ENCODE measurements around the gene ATP11A.
"Not testable (repeated sequence)": the region's sequence is repeated elsewhere in the genome, so short reads cannot be mapped to it uniquely, and the experiment has no call there.

ATP11A gene

GRCh38 chr13:112668924-112669323, 20.9 kb upstream of the ATP11A start:
- in situ Hi-C loops (cut with MboI; ENCODE audit: low pct_unique_long_range_greater_than_20kb, low sequenced_read_pairs): no loop called here

DNA sequence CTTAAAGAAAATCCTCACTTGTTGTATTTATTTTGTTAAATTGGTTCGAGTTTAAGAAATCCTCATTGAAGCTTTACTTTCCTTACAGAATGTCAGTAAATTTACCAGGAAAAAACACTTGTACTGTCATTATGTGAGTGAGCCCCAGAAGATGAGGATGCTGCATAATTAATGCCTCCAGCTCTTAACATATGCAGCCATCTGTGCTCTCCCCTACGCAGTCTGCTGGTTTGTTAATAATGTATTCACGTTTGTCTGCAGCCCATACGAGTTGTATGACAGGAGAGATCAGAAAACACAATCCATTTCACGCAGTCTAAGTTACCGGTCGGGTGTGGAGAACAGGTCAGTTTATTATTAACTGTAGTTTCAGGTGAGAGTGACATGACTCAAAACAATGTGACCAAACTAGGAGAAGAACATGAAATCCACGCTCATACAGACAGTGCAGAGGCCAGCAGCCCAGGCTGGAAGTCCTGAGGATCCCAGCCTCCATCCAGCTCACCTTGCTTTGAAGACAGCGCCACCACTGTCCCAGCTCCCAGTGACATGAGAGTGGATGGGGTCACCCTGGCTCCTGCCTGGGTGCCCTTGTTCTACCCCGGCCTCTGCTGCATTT, 19.8 kb upstream of the ATP11A start:
- in situ Hi-C loops (cut with MboI; ENCODE audit: low pct_unique_long_range_greater_than_20kb, low sequenced_read_pairs): no loop called here
- no peak for DNase-seq

More at GRCh38 chr13:112668924-112669323, 20.9 kb upstream of the ATP11A start:
- DNase-seq: no peak

GRCh38 chr13:112670864-112671263, 19.0 kb upstream of the ATP11A start:
- in situ Hi-C loops (cut with MboI; ENCODE audit: low pct_unique_long_range_greater_than_20kb, low sequenced_read_pairs): no loop called here

DNA sequence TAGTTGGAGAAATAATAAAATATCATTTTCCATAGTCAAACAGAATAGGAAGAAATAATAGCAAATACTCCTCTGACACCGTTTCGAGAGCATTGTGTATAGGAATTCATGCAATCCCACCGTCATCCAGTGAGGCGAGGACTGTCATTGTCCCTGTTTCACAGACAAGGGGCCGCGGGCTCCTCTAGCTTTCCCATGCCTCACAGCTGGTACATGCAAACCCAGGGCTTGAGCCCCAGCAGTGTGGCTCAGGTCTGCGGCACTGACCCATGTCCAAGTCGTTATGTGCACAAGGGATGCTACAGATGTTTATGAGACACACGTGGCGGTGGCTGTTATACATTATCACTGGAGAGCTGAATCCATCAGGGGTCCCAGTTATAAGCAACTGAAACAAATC, 18.5 kb upstream of the ATP11A start:
- no peak for DNase-seq
- in situ Hi-C loops (cut with MboI; ENCODE audit: low pct_unique_long_range_greater_than_20kb, low sequenced_read_pairs): no loop called here

More at GRCh38 chr13:112670864-112671263, 19.0 kb upstream of the ATP11A start:
- DNase-seq: no peak

GRCh38 chr13:112672651-112673284, 17.1 kb upstream of the ATP11A start:
- in situ Hi-C loops (cut with MboI; ENCODE audit: low pct_unique_long_range_greater_than_20kb, low sequenced_read_pairs): no loop called here
- no peak for DNase-seq

DNA sequence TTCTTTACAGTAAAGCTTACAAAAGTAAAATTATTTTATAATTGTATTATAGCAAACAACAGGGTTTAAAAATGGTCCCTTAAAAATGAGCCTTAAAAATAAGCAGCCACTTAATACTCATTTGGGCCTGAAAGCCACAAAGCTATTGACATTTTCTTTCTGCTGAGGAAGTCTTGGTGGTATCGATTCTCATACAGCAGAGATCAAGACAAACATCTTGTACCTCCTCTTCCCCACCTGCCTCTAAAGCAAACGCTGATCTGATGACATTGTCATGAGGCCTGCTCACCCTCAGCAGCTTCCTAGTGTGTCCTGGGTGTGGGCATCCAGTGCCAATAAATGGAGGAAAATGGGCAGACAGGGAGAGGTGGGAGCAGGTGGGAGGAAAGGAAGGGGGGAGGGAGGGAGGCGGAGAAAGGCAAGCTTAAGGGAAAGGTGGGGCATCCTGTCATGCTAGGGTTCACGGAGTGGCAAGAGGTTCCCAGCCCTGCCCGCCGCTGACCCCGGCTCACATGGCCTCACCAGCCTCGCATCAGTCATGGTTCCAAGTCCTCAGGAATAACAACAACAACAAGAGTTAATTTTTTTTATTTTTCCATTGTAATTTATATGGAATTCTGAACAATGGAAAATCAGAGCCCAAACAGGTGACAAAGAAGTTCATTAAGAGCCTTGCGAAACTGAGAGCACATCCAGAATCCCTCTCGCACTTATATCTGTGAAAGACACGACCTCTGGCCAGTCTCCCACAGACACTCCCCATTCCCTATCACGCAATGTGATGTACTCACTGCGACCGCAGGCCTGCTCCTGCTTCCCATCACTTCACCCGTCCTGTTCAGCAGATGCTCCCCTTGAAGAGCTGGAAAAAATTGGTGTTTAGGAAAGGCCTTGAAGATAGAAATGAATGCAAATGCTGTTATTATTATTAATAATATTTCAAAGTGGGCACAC, 15.1 kb upstream of the ATP11A start:
- in situ Hi-C loops (cut with MboI; ENCODE audit: low pct_unique_long_range_greater_than_20kb, low sequenced_read_pairs): no loop called here

GRCh38 chr13:112675366-112675756, 14.5 kb upstream of the ATP11A start:
- in situ Hi-C loops (cut with MboI; ENCODE audit: low pct_unique_long_range_greater_than_20kb, low sequenced_read_pairs): no loop called here
- DNase-seq: no peak

More for the DNA sequence above, 15.1 kb upstream of the ATP11A start:
- DNase-seq: no peak

GRCh38 chr13:112677421-112677962, 12.3 kb upstream of the ATP11A start:
- in situ Hi-C loops (cut with MboI; ENCODE audit: low pct_unique_long_range_greater_than_20kb, low sequenced_read_pairs): not testable (repeated sequence)

GRCh38 chr13:112679381-112679780, 10.5 kb upstream of the ATP11A start:
- DNase-seq: no peak
- in situ Hi-C loops (cut with MboI; ENCODE audit: low pct_unique_long_range_greater_than_20kb, low sequenced_read_pairs): no loop called here

More at GRCh38 chr13:112677421-112677962, 12.3 kb upstream of the ATP11A start:
- not testable (repeated sequence) for DNase-seq

GRCh38 chr13:112679932-112680677, 9.7 kb upstream of the ATP11A start:
- DNase-seq: no peak
- in situ Hi-C loops (cut with MboI; ENCODE audit: low pct_unique_long_range_greater_than_20kb, low sequenced_read_pairs): no loop called here

DNA sequence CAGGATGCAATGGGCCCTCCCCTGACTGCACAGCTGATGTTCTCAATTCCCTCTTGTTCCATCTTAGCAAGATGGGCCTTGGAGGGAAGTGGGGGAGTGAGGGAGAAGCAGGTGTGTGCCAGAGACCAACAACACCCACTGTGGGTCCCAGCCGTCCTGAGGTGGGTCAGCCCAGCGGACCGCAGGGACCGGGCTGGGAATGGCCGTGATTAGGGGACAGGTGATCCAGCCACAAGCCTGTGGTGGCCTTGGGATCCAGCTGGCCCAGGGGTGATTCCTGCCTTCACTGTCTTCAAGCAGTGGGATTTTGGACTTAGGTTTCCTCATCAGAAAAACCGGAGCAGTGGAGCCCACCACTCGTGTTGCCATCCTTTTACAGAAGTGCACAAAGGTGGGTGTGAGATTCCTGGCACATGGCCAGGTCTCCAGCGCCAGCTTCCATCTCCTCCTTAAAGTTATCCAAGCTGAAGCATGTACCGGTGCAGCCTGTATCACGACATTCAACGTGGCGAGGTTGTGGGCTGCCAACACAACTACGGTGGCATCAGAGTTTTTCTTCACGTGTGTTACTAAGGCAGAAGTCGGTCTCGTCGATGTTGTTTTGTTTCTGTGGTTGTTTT, 9.0 kb upstream of the ATP11A start:
- no peak for DNase-seq
- in situ Hi-C loops (cut with MboI; ENCODE audit: low pct_unique_long_range_greater_than_20kb, low sequenced_read_pairs): no loop called here

GRCh38 chr13:112683581-112683980, 6.3 kb upstream of the ATP11A start:
- no peak for DNase-seq
- in situ Hi-C loops (cut with MboI; ENCODE audit: low pct_unique_long_range_greater_than_20kb, low sequenced_read_pairs): no loop called here

DNA sequence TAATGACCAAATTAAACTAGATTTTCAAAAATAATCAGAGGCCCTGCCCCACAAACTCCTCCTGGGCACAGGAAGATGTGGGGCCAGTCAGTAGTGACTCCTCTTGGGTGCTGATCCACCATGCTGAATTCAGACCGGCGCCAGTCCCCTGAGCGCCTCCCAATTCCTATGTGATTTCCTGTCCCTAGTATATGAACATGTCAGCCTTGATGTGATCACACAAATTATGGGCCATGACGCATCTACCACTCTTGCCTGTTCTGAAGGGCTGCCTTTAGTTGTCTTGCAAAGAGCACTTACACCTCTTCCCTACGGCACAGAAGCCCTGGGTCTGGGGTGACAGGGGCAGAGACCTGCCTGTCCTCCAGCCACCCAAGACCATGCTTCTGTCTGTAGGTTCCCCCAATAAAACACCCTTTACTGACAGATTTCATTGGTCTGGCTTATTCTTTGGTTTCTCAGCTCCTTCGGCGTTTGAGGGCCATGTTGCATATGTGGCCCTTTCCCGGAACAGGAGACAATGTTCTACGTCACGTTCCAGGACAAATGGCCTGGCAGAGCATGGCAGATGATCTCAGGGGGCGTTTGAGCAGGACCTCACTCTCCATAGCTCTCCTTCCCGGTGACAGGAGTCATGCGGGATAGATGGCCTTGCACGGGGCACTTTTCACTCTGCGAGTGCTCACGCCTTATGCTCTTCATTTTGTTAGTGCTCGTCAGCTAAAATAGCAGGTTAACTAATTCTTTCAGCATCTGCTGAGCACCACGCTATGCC, 5.6 kb upstream of the ATP11A start:
- DNase-seq: no peak
- in situ Hi-C loops (cut with MboI; ENCODE audit: low pct_unique_long_range_greater_than_20kb, low sequenced_read_pairs): no loop called here

DNA sequence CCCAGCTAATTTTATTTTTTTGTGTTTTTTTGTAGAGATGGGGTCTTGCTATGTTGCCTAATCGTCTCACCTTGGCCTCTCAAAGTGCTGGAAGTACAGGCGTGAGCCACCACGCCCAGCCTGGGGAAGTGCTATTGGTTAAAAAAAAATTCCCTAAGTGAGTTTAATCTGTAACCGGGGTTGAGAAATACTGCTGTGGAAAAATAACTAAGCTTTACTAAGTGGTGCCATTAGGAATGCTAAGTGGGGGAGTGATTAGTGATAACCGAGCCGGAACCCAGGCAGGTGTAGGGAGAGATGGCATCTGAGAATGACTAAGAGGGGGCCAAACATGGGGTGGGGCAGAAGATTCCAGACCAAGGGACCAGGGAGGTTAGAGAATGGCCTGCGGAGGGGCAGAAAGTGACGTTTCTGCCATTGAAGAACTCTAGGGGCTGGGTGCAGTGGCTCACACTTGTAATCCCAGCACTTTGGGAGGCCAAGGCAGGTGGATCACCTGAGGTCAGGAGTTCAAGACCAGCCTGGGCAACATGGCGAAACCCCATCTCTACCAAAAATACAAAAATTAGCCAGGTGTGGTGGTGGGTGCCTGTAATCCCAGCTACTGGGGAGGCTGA, 4.5 kb upstream of the ATP11A start:
- DNase-seq; in situ Hi-C loops (cut with MboI; ENCODE audit: low pct_unique_long_range_greater_than_20kb, low sequenced_read_pairs): not testable (repeated sequence)

DNA sequence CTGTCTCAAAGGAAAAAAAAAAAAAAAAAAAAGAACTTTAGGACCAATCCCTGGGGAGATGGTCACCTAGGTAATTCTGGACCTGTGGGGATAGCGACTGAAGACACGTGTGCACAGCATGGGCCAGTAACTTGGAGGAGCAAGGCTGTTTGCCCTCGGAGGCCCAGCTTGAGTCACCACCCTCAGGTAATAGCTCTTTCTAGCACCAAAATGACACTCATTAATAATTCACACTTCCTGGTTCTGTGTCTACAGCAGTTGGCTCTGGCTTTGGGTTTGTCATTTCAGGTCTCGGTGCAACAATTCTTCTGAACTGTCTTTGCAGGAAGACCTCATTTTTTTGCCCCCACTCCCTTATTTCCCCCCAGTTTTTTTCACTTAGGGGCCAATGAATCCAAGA, 3.9 kb upstream of the ATP11A start:
- in situ Hi-C loops (cut with MboI; ENCODE audit: low pct_unique_long_range_greater_than_20kb, low sequenced_read_pairs): no loop called here
- no peak for DNase-seq

GRCh38 chr13:112686364-112686763, 3.5 kb upstream of the ATP11A start:
- in situ Hi-C loops (cut with MboI; ENCODE audit: low pct_unique_long_range_greater_than_20kb, low sequenced_read_pairs): no loop called here
- no peak for DNase-seq

GRCh38 chr13:112686987-112687386, 2.9 kb upstream of the ATP11A start:
- in situ Hi-C loops (cut with MboI; ENCODE audit: low pct_unique_long_range_greater_than_20kb, low sequenced_read_pairs): no loop called here
- no peak for DNase-seq

Measured in KBM-7 (cell line).